H9 (cell line): Measurements from ENCODE around the gene TNC. TPM values are rescaled to one million over a fixed set of nuclear protein-coding genes. Genes with fewer than 3 reads are reported as not detected.

Source experiments
- DNase-seq: peaks from one replicate; pipeline ENCODE4 v3.0.0-alpha.2; 2017
- H2AFZ ChIP-seq: one replicate; pipeline ENCODE4 v1.6.1; 2013; ENCODE audit warnings: mild to moderate bottlenecking, low read length, control low read depth, moderate library complexity
- H2AK5ac ChIP-seq: 2 replicates; pipeline ENCODE4 v1.6.1; 2013; ENCODE audit warnings: low read length, control low read depth, mixed read lengths; ENCODE audit not compliant: insufficient read length
- H2BK120ac ChIP-seq: one replicate; pipeline ENCODE4 v1.6.1; 2013; ENCODE audit warnings: low read depth, mild to moderate bottlenecking, low read length, control low read depth, inconsistent platforms; ENCODE audit not compliant: poor library complexity, severe bottlenecking
- H2BK12ac ChIP-seq: 2 replicates; pipeline ENCODE4 v1.6.1; 2013; ENCODE audit warnings: low read length, control low read depth, mixed read lengths, low read depth; ENCODE audit not compliant: insufficient read length
- H2BK15ac ChIP-seq: 2 replicates; pipeline ENCODE4 v1.6.1; 2013; ENCODE audit warnings: low read depth, low read length, control low read depth
- H2BK20ac ChIP-seq: one replicate; pipeline ENCODE4 v1.6.1; 2013; ENCODE audit warnings: low read depth, mild to moderate bottlenecking, low read length, control low read depth, inconsistent platforms; ENCODE audit not compliant: poor library complexity, severe bottlenecking
- H2BK5ac ChIP-seq: 2 replicates; pipeline ENCODE4 v1.6.1; 2013; ENCODE audit warnings: low read length, control low read depth, mixed read lengths; ENCODE audit not compliant: insufficient read length
- H3K14ac ChIP-seq: 2 replicates; pipeline ENCODE4 v1.6.1; 2013; ENCODE audit warnings: low read length, control low read depth; ENCODE audit not compliant: insufficient read depth
- H3K18ac ChIP-seq: 2 replicates; pipeline ENCODE4 v1.6.1; 2013; ENCODE audit warnings: low read depth, mild to moderate bottlenecking, mixed read lengths, low read length, control low read depth; ENCODE audit not compliant: insufficient read length
- H3K23ac ChIP-seq: 2 replicates; pipeline ENCODE4 v1.6.1; 2013; ENCODE audit warnings: low read length, control low read depth, mixed read lengths, low read depth; ENCODE audit not compliant: insufficient read length
- H3K23me2 ChIP-seq: 2 replicates; pipeline ENCODE4 v1.6.1; 2013; ENCODE audit warnings: low read depth, mild to moderate bottlenecking, mixed read lengths, low read length, control low read depth; ENCODE audit not compliant: insufficient read length, poor library complexity, severe bottlenecking
- H3K27ac ChIP-seq: 2 replicates; pipeline ENCODE4 v1.5.1; 2013; ENCODE audit warnings: low read length, control low read depth, mixed read lengths, low read depth; ENCODE audit not compliant: insufficient read length
- H3K27me3 ChIP-seq: 2 replicates; pipeline ENCODE4 v1.6.1; 2013; ENCODE audit warnings: low read length, control low read depth, inconsistent platforms; ENCODE audit not compliant: insufficient read depth
- H3K4ac ChIP-seq: 2 replicates; pipeline ENCODE4 v1.6.1; 2013; ENCODE audit warnings: low read depth, mild to moderate bottlenecking, control low read depth, inconsistent platforms, low read length, moderate library complexity
- H3K4me1 ChIP-seq: 2 replicates; pipeline ENCODE4 v1.6.1; 2013; ENCODE audit warnings: low read length, control low read depth, inconsistent platforms; ENCODE audit not compliant: insufficient read depth
- H3K4me2 ChIP-seq: 2 replicates; pipeline ENCODE4 v1.6.1; 2013; ENCODE audit warnings: low read length, control low read depth, mixed read lengths; ENCODE audit not compliant: insufficient read length, insufficient read depth
- H3K56ac ChIP-seq: 2 replicates; pipeline ENCODE4 v1.6.1; 2013; ENCODE audit warnings: low read depth, mild to moderate bottlenecking, mixed read lengths, low read length, control low read depth; ENCODE audit not compliant: insufficient read length
- H3K79me1 ChIP-seq: 2 replicates; pipeline ENCODE4 v1.6.1; 2013; ENCODE audit warnings: low read depth, mild to moderate bottlenecking, moderate library complexity, low read length, control low read depth, inconsistent platforms; ENCODE audit not compliant: insufficient read depth, poor library complexity, severe bottlenecking
- H3K79me2 ChIP-seq: 2 replicates; pipeline ENCODE4 v1.6.1; 2013; ENCODE audit warnings: low read length, control low read depth, inconsistent platforms; ENCODE audit not compliant: insufficient read depth
- H3K9ac ChIP-seq: 2 replicates; pipeline ENCODE4 v1.6.1; 2013; ENCODE audit warnings: low read length, control low read depth, mixed read lengths; ENCODE audit not compliant: insufficient read length; ENCODE audit errors: extremely low read depth
- H3K9me3 ChIP-seq: one replicate; pipeline ENCODE4 v1.6.1; 2013; ENCODE audit warnings: low read depth, low read length, inconsistent platforms; ENCODE audit not compliant: control insufficient read depth
- H3T11ph ChIP-seq: one replicate; pipeline ENCODE4 v1.6.1; 2013; ENCODE audit warnings: mild to moderate bottlenecking, low read length, control low read depth, inconsistent platforms
- H4K20me1 ChIP-seq: one replicate; pipeline ENCODE4 v1.6.1; 2013; ENCODE audit not compliant: control insufficient read depth, insufficient read length, insufficient read depth
- H4K5ac ChIP-seq: 2 replicates; pipeline ENCODE4 v1.6.1; 2013; ENCODE audit warnings: low read depth, mild to moderate bottlenecking, mixed read lengths, low read length, control low read depth; ENCODE audit not compliant: insufficient read length
- H4K8ac ChIP-seq: replicated peaks from 2 replicates; pipeline ENCODE4 v1.6.1; 2013; ENCODE audit warnings: low read length, control low read depth, mixed read lengths, low read depth; ENCODE audit not compliant: insufficient read length
- H4K91ac ChIP-seq: 2 replicates; pipeline ENCODE4 v1.6.1; 2013; ENCODE audit warnings: low read depth, mild to moderate bottlenecking, moderate library complexity, mixed read lengths, low read length, control low read depth; ENCODE audit not compliant: insufficient read length
- H3K27ac Mint-ChIP-seq, 3 experiments: 2 replicates in 2 of 3; 3 replicates in 1 of 3; pipeline ENCODE4 v1.8.0; 2020 to 2021; ENCODE audit warnings: mixed read lengths in 3 of 3, mild to moderate bottlenecking in 1 of 3, moderate library complexity in 1 of 3
- H3K27me3 Mint-ChIP-seq: 2 replicates; pipeline ENCODE4 v1.8.0; 2021; ENCODE audit warnings: low read depth, mild to moderate bottlenecking, moderate library complexity, mixed read lengths
- H3K36me3 Mint-ChIP-seq, 3 experiments: 2 replicates in 2 of 3; 3 replicates in 1 of 3; pipeline ENCODE4 v1.8.0; 2020 to 2021; ENCODE audit warnings: low read depth in 3 of 3, mixed read lengths in 3 of 3; ENCODE audit not compliant: insufficient read depth in 1 of 3
- H3K4me1 Mint-ChIP-seq, 2 experiments: 2 replicates each; pipeline ENCODE4 v1.8.0; 2020; ENCODE audit warnings: mixed read lengths in 2 of 2
- H3K4me3 Mint-ChIP-seq, 2 experiments: 2 replicates in 1 of 2; 3 replicates in 1 of 2; pipeline ENCODE4 v1.8.0; 2020 to 2021; ENCODE audit warnings: mild to moderate bottlenecking in 2 of 2, mixed read lengths in 2 of 2, moderate library complexity in 1 of 2
- H3K9me3 Mint-ChIP-seq, 2 experiments: 2 replicates in 1 of 2; 3 replicates in 1 of 2; pipeline ENCODE4 v1.8.0; 2020; ENCODE audit warnings: mild to moderate bottlenecking in 2 of 2, mixed read lengths in 2 of 2, moderate library complexity in 1 of 2
- CTCF ChIP-seq: fragments of 200-600 bp; sonication (generic); conservative IDR thresholded peaks from 3 replicates; pipeline ENCODE4 v1.8.0; 2021; ENCODE audit warnings: antibody characterized with exemption, mild to moderate bottlenecking
- WGBS: extraction: QIAGEN DNeasy Blood & Tissue Kit; methylation state at CpG from one replicate; pipeline ENCODE4 v1.1.7; 2013; ENCODE audit warnings: missing lambda C conversion rate, low lambda C conversion rate, mixed read lengths; ENCODE audit not compliant: insufficient read length; ENCODE audit errors: extremely low coverage; 5-methylcytosine and 5-hydroxymethylcytosine counted together
- total RNA-seq: library from RNA; stranded (reverse); gene quantifications from 2 replicates; pipeline ENCODE4 v1.2.1, GENCODE V29; 2021

The TNC gene
- total RNA-seq, 1 experiment from 2014 or later: 0.63 TPM

GRCh38 chr9:115114084-115114483, 3.9 kb downstream of the TNC start:
- Histone ChIP-seq H3K4me2 (no peak overlapping the region), H2BK15ac (no peak overlapping the region), H3K23me2 (peaks cover 9% of the 10 kb centered on the region), H4K8ac (no peak overlapping the region), H3K9me3 (no peaks in the 10 kb centered on the region), H3K14ac (no peak overlapping the region), H3K56ac (no peak overlapping the region), H4K20me1 (no peaks in the 10 kb centered on the region), H2BK12ac (no peak overlapping the region), H3T11ph (no peak overlapping the region), H3K18ac (no peak overlapping the region), H3K4ac (no peak overlapping the region), H3K9ac (no peak overlapping the region), H3K4me1 (no peaks in the 10 kb centered on the region; the same call in 1 of the 2 replicates), H2BK20ac (no peak overlapping the region), H2BK5ac (no peak overlapping the region), H2BK120ac (no peak overlapping the region), H2AFZ (no peak overlapping the region), H3K79me2 (0 out of 2 replicates have a peak, but pooled peaks cover 2% of the 10 kb centered on the region), H4K91ac (no peak overlapping the region), H4K5ac (no peak overlapping the region), H3K23ac (no peak overlapping the region), H2AK5ac (no peak overlapping the region), H3K27ac (no peak overlapping the region), H3K27me3 (peaks cover 9% of the 10 kb centered on the region; the same call in 1 of the 2 replicates), H3K79me1 (no peaks in the 10 kb centered on the region)
- H3K36me3 Mint-ChIP-seq: no peaks in the 10 kb centered on the region; a peak in 1 of 7 replicates
- no CpG with 5 or more reads among the region's 4 CpGs for WGBS
- no peaks in the 10 kb centered on the region; a peak in 2 of 5 replicates for H3K9me3 Mint-ChIP-seq
- peaks cover 97% of the 10 kb centered on the region for H3K27me3 Mint-ChIP-seq
- no peak overlapping the region for H3K4me3 Mint-ChIP-seq
- DNase-seq: no peak
- no peak for TF ChIP-seq CTCF
- H3K27ac Mint-ChIP-seq: no peak overlapping the region
- peaks cover 15 to 37% of the 10 kb centered on the region in 2 experiments for H3K4me1 Mint-ChIP-seq
